ENCODE data around the gene TMEM82. TPM values are rescaled to one million over a fixed set of nuclear protein-coding genes. Genes with fewer than 3 reads are reported as not detected.

TMEM82 gene
- total and polyA plus RNA-seq, 12 donors: 0.14 TPM; not detected in 11

- DNase-seq: no peak
- no peaks in the 10 kb centered on the region for H3K9me3 ChIP-seq (replicated peaks in 1 of 3)
- peaks cover 18 to 36% of the 10 kb centered on the region in 2 donors for H3K4me1 ChIP-seq (replicated peaks in 1 of 2)
- 61 to 87% (median 78%) methylated on average over 7 to 20 of the region's 20 CpGs for WGBS, 4 donors
- no peak for TF ChIP-seq POLR2A (IDR thresholded peaks at IDR 0.05)
- TF ChIP-seq, protein P1, sequence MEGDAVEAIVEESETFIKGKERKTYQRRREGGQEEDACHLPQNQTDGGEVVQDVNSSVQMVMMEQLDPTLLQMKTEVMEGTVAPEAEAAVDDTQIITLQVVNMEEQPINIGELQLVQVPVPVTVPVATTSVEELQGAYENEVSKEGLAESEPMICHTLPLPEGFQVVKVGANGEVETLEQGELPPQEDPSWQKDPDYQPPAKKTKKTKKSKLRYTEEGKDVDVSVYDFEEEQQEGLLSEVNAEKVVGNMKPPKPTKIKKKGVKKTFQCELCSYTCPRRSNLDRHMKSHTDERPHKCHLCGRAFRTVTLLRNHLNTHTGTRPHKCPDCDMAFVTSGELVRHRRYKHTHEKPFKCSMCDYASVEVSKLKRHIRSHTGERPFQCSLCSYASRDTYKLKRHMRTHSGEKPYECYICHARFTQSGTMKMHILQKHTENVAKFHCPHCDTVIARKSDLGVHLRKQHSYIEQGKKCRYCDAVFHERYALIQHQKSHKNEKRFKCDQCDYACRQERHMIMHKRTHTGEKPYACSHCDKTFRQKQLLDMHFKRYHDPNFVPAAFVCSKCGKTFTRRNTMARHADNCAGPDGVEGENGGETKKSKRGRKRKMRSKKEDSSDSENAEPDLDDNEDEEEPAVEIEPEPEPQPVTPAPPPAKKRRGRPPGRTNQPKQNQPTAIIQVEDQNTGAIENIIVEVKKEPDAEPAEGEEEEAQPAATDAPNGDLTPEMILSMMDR (IDR thresholded peaks at IDR 0.05): no peak
- intact Hi-C loops (cut with DNase I): loop anchor here in 1 of 2 donors (5.0 kb wide), 1 partner anchor 55 kb away; the partner anchor contains the start of gene PLEKHM2
- no peaks in the 10 kb centered on the region for H3K27me3 ChIP-seq
- H3K27ac ChIP-seq: peak overlapping the region in 1 of 5 donors; percentile 66
- peaks cover 0 to 24% of the 10 kb centered on the region in 2 donors for H3K36me3 ChIP-seq (replicated peaks in 1 of 2)
- no peak overlapping the region for H3K4me3 ChIP-seq
Measured at GRCh38 chr1:15737324-15738319, 4.7 kb upstream of the TMEM82 start.

- H3K4me1 ChIP-seq (replicated peaks in 1 of 2): peaks cover 18 to 36% of the 10 kb centered on the region in 2 donors
- DNase-seq: no peak
- H3K9me3 ChIP-seq (replicated peaks in 1 of 3): no peaks in the 10 kb centered on the region
- no peaks in the 10 kb centered on the region for H3K27me3 ChIP-seq
- intact Hi-C loops (cut with DNase I): loop anchor here in 1 of 2 donors (5.0 kb wide), 1 partner anchor 56 kb away; the partner anchor contains the start of gene PLEKHM2
- 82 to 91% (median 88%) methylated on average over 12 to 15 of the region's 15 CpGs for WGBS, 4 donors
- peak overlapping the region in 1 of 5 donors; percentile 66 for H3K27ac ChIP-seq
- H3K4me3 ChIP-seq: no peak overlapping the region
- no peak for TF ChIP-seq POLR2A (IDR thresholded peaks at IDR 0.05)
- TF ChIP-seq, protein P1 (IDR thresholded peaks at IDR 0.05): no peak
- H3K36me3 ChIP-seq (replicated peaks in 1 of 2): peaks cover 0 to 15% of the 10 kb centered on the region in 2 donors
Measured at GRCh38 chr1:15738416-15739113, 3.7 kb upstream of the TMEM82 start.

DNA sequence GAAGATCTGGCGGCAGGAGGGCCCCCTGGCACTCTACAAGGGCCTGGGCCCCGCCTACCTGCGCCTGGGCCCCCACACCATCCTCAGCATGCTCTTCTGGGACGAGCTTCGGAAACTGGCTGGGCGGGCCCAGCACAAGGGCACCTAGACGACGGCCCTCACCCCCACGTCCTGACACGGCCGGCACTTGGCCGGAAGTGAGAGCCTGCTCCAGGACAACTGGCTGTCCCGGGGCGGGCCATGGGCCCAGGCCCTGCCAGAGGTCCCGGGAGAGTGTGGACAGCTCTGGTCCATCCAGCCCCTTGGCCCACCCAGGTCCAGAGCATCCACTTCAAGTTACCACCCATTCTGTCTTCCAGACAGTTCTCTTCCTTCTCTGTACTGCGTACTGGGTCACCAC, 3.0 kb upstream of the TMEM82 start:
- no peak for DNase-seq
- WGBS, 4 donors: 84 to 92% (median 86%) methylated on average over 2 to 16 of the region's 16 CpGs
- TF ChIP-seq, protein P1 (IDR thresholded peaks at IDR 0.05): no peak
- no peak for TF ChIP-seq POLR2A (IDR thresholded peaks at IDR 0.05)
- peaks cover 18 to 36% of the 10 kb centered on the region in 2 donors for H3K4me1 ChIP-seq (replicated peaks in 1 of 2)
- intact Hi-C loops (cut with DNase I): loop anchor here in 1 of 2 donors (5.0 kb wide), 1 partner anchor 57 kb away; the partner anchor contains the start of gene PLEKHM2
- no peaks in the 10 kb centered on the region for H3K27me3 ChIP-seq
- peaks cover 0 to 8% of the 10 kb centered on the region in 2 donors for H3K36me3 ChIP-seq (replicated peaks in 1 of 2)
- H3K27ac ChIP-seq: peak overlapping the region in 2 of 5 donors; percentile 8 to 66
- H3K4me3 ChIP-seq: no peak overlapping the region
- H3K9me3 ChIP-seq (replicated peaks in 1 of 3): no peaks in the 10 kb centered on the region

- intact Hi-C loops (cut with DNase I): loop anchor here in 1 of 2 donors (2.0 to 5.0 kb wide), 2 partner anchors 57 to 147 kb away; partner anchors contain the start of gene PLEKHM2
- TF ChIP-seq, protein P1 (IDR thresholded peaks at IDR 0.05): no peak
- TF ChIP-seq POLR2A (IDR thresholded peaks at IDR 0.05): no peak
- H3K27ac ChIP-seq: peak overlapping the region in 1 of 5 donors; percentile 66
Measured at GRCh38 chr1:15739745-15740144, 2.6 kb upstream of the TMEM82 start.

More at GRCh38 chr1:15739745-15740144, 2.6 kb upstream of the TMEM82 start:
- Histone ChIP-seq H3K36me3 (replicated peaks in 1 of 2) (peaks cover 0 to 3% of the 10 kb centered on the region in 2 donors), H3K4me1 (replicated peaks in 1 of 2) (peaks cover 18 to 36% of the 10 kb centered on the region in 2 donors), H3K4me3 (no peak overlapping the region), H3K27me3 (no peaks in the 10 kb centered on the region), H3K9me3 (replicated peaks in 1 of 3) (no peaks in the 10 kb centered on the region)
- 89 to 98% (median 92%) methylated on average over 6 to 7 of the region's 7 CpGs for WGBS, 4 donors
- no peak for DNase-seq
